Measurements from ENCODE around the gene PTPRQ. TPM values are rescaled to one million over a fixed set of nuclear protein-coding genes. Genes with fewer than 3 reads are reported as not detected.

Gene PTPRQ
- total RNA-seq, 1 donor from 2014 or later, result 7.8 TPM

DNA sequence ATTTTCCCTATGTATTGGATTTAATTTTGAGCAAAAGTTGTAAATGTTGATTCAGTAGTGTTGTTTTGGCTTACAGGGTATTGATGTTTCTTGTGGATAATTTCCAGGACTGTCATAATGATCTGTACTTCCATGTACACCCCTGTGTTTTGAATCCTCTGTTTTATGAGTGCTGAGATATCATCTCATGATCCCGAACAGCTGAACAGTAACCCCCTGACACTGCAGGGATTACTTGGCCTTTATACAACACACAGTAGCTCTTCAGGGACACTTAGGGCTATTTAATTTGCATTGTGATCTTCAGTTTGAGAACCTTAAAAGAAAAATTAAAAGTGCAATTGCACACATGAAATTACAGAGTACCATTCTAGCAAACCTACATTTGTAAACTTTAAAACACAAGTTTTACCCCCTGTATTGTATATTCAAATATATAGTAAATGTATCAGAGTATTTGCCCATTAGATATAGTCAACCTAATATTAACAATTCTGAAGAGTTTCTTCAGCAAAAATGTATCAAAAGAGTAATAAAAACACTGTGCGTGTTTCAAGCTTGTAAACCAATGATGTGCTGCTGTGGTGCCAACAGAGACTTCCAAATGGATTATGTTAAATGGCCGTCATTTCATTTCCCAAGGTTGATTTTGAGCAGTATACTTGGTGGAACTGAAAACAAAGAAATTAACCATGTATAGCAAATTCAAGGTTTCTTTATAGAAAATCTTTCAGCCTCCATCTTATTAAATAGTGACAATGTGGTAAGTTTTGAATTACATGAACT, 235.5 kb downstream of the PTPRQ start:
- Histone ChIP-seq H3K4me3 (no peak overlapping the region), H3K27me3 (ENCODE audit: low read depth) (no peaks in the 10 kb centered on the region), H3K4me1 (no peaks in the 10 kb centered on the region), H3K9me3 (no peaks in the 10 kb centered on the region), H3K36me3 (no peaks in the 10 kb centered on the region), H3K27ac (no peak overlapping the region)
- no peak for DNase-seq
- no peak for TF ChIP-seq CTCF (IDR thresholded peaks at IDR 0.05)
- ATAC-seq, result no peak
- intact Hi-C loops (cut with DNase I), result no loop called here

GRCh38 chr12:80681287-80681686, 237.3 kb downstream of the PTPRQ start:
- DNase-seq (no peak), ATAC-seq (no peak)
- no peak overlapping the region for H3K27ac ChIP-seq
- H3K27me3 ChIP-seq (ENCODE audit: low read depth), result no peaks in the 10 kb centered on the region
- H3K4me1 ChIP-seq, result no peaks in the 10 kb centered on the region
- H3K36me3 ChIP-seq, result no peaks in the 10 kb centered on the region
- intact Hi-C loops (cut with DNase I), result no loop called here
- no peak overlapping the region for H3K4me3 ChIP-seq
- no peak for TF ChIP-seq CTCF (IDR thresholded peaks at IDR 0.05)
- no peaks in the 10 kb centered on the region for H3K9me3 ChIP-seq

- ATAC-seq, result no peak
- H3K9me3 ChIP-seq, result no peaks in the 10 kb centered on the region
- no peaks in the 10 kb centered on the region for H3K27me3 ChIP-seq (ENCODE audit: low read depth)
- no peak for DNase-seq
- no peak overlapping the region for H3K27ac ChIP-seq
- no peak for TF ChIP-seq CTCF (IDR thresholded peaks at IDR 0.05)
- no peaks in the 10 kb centered on the region for H3K36me3 ChIP-seq
- H3K4me3 ChIP-seq, result no peak overlapping the region
- no peaks in the 10 kb centered on the region for H3K4me1 ChIP-seq
- intact Hi-C loops (cut with DNase I), result no loop called here
These were observed 237.8 kb downstream of the PTPRQ start for GRCh38 chr12:80681786-80682185.

GRCh38 chr12:80684077-80684495, 240.1 kb downstream of the PTPRQ start:
- no peak overlapping the region for H3K27ac ChIP-seq
- ATAC-seq, result no peak
- intact Hi-C loops (cut with DNase I), result no loop called here
- H3K4me3 ChIP-seq, result no peak overlapping the region
- DNase-seq, result no peak
- H3K27me3 ChIP-seq (ENCODE audit: low read depth), result no peaks in the 10 kb centered on the region
- H3K4me1 ChIP-seq, result no peaks in the 10 kb centered on the region
- no peaks in the 10 kb centered on the region for H3K9me3 ChIP-seq
- TF ChIP-seq CTCF (IDR thresholded peaks at IDR 0.05), result no peak
- H3K36me3 ChIP-seq, result no peaks in the 10 kb centered on the region

DNA sequence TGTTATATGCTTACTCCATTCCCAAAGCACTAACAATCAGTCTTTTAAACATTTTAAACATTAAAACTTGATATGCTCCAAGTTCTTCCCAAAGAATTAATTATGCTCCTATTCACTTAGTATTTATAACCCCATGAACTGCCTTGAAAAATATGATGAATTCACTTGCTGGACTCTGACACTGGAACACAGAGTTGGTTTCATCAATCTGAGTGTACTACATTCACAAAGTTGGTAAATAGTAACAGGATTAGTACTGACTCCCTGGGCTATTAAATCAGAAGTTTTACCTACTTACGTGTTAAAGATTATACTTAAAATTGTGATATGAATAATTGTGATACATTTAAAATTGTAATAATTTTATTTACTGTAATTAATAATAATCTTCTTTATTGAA, 246.1 kb downstream of the PTPRQ start:
- H3K4me3 ChIP-seq, result no peak overlapping the region
- no peak for TF ChIP-seq CTCF (IDR thresholded peaks at IDR 0.05)
- DNase-seq (no peak), ATAC-seq (no peak)
- no peaks in the 10 kb centered on the region for H3K9me3 ChIP-seq
- intact Hi-C loops (cut with DNase I), result no loop called here
- H3K27me3 ChIP-seq (ENCODE audit: low read depth), result no peaks in the 10 kb centered on the region
- H3K27ac ChIP-seq, result no peak overlapping the region
- H3K36me3 ChIP-seq, result no peaks in the 10 kb centered on the region
- no peaks in the 10 kb centered on the region for H3K4me1 ChIP-seq
